ENCODE measurements around the gene ARL15. TPM values are rescaled to one million over a fixed set of nuclear protein-coding genes. Genes with fewer than 3 reads are reported as not detected.

Gene ARL15
- total RNA-seq, 1 experiment from 2014 or later, result 13.0 TPM

GRCh38 chr5:53946405-53947100, 363.8 kb downstream of the ARL15 start:
- Histone ChIP-seq H3K18ac (ENCODE audit: insufficient read length, low read depth, low read length) (no peak overlapping the region), H2BK12ac (ENCODE audit: insufficient read length, low read depth, low read length) (no peak overlapping the region), H3K23me2 (ENCODE audit: insufficient read length, low read depth, low read length, poor library complexity, severe bottlenecking) (no peaks in the 10 kb centered on the region), H2BK120ac (ENCODE audit: low read depth, low read length, poor library complexity, severe bottlenecking) (no peak overlapping the region), H3K4me1 (ENCODE audit: insufficient read depth, low read length) (peaks cover 6% of the 10 kb centered on the region; the same call in 1 of the 2 replicates), H3K23ac (ENCODE audit: insufficient read length, low read depth, low read length) (no peak overlapping the region), H3K27me3 (ENCODE audit: insufficient read depth, low read length) (no peaks in the 10 kb centered on the region), H3K4ac (ENCODE audit: low read depth, low read length) (no peak overlapping the region), H3K14ac (ENCODE audit: insufficient read depth, low read length) (no peak overlapping the region), H3K27ac (ENCODE audit: insufficient read length, low read depth, low read length) (no peak overlapping the region), H2BK15ac (ENCODE audit: low read depth, low read length) (no peak overlapping the region), H2AK5ac (ENCODE audit: insufficient read length, low read length) (no peak overlapping the region), H3K9me3 (ENCODE audit: control insufficient read depth, low read depth, low read length) (no peaks in the 10 kb centered on the region), H4K20me1 (ENCODE audit: control insufficient read depth, insufficient read depth, insufficient read length) (no peaks in the 10 kb centered on the region), H3T11ph (ENCODE audit: low read length) (no peak overlapping the region), H3K56ac (ENCODE audit: insufficient read length, low read depth, low read length) (no peak overlapping the region), H2AFZ (ENCODE audit: low read length) (no peak overlapping the region), H4K91ac (ENCODE audit: insufficient read length, low read depth, low read length) (no peak overlapping the region), H2BK5ac (ENCODE audit: insufficient read length, low read length) (no peak overlapping the region), H3K79me1 (ENCODE audit: insufficient read depth, low read depth, low read length, poor library complexity, severe bottlenecking) (no peaks in the 10 kb centered on the region), H2BK20ac (ENCODE audit: low read depth, low read length, poor library complexity, severe bottlenecking) (no peak overlapping the region), H3K9ac (ENCODE audit: extremely low read depth, insufficient read length, low read length) (no peak overlapping the region), H4K5ac (ENCODE audit: insufficient read length, low read depth, low read length) (no peak overlapping the region), H3K79me2 (ENCODE audit: insufficient read depth, low read length) (no peaks in the 10 kb centered on the region), H3K4me2 (ENCODE audit: insufficient read depth, insufficient read length, low read length) (no peak overlapping the region), H4K8ac (replicated peaks; ENCODE audit: insufficient read length, low read depth, low read length) (no peak overlapping the region)
- Mint-ChIP-seq H3K27me3 (ENCODE audit: low read depth) (no peaks in the 10 kb centered on the region), H3K27ac (peak overlapping the region in 2 of 3 experiments; percentile 6 to 9; a peak in 2 of 7 replicates), H3K36me3 (ENCODE audit: insufficient read depth in 1 of 3, low read depth in 3 of 3) (peaks cover 0 to 8% (median 3%) of the 10 kb centered on the region in 3 experiments; a peak in 6 of 7 replicates), H3K4me1 (peaks cover 58 to 59% of the 10 kb centered on the region in 2 experiments), H3K4me3 (no peak overlapping the region), H3K9me3 (no peaks in the 10 kb centered on the region)
- no peak for TF ChIP-seq CTCF (conservative IDR thresholded peaks at IDR 0.05)
- no CpG with 5 or more reads among the region's 5 CpGs for WGBS (ENCODE audit: extremely low coverage, insufficient read length, low lambda C conversion rate)
- no peak for DNase-seq
